Fibroblast of mammary gland (primary cell): ENCODE results near the gene CHST7.

Experiments used
- DNase-seq: peaks from one replicate; pipeline ENCODE4 v3.0.0-alpha.2; 2010; ENCODE audit warnings: low read depth
- H3K4me3 ChIP-seq: 2 replicates; pipeline ENCODE4 v1.5.1; 2011; ENCODE audit warnings: low read depth, mild to moderate bottlenecking, low read length, moderate library complexity; ENCODE audit not compliant: control insufficient read depth
- TF ChIP-seq, protein P1 (sequence below): conservative IDR thresholded peaks from 2 replicates; pipeline ENCODE4 v1.5.1; 2011; ENCODE audit warnings: low read depth, low read length, inconsistent platforms; ENCODE audit not compliant: control insufficient read depth, insufficient read depth

Gene CHST7

DNA sequence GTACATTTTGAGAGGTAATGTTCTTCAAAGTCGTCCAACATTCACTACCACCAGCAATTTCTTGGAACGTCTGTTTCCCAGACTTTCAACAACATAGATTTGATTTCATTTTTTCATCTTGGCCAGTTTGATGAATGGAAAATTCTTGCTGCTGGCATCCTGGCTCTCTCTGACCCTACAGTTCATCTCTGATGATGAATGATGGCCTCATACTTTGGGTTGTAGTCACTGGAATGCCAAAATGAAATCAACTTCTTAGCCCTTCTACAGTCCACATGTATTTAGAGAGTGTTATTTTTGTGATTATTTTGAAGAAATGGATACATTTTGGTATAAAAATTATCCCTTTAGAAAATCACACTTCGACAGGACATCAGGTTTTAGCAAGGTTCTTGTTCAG, 8.8 kb downstream of the CHST7 start:
- H3K4me3 ChIP-seq: no peak overlapping the region
- TF ChIP-seq, protein P1, sequence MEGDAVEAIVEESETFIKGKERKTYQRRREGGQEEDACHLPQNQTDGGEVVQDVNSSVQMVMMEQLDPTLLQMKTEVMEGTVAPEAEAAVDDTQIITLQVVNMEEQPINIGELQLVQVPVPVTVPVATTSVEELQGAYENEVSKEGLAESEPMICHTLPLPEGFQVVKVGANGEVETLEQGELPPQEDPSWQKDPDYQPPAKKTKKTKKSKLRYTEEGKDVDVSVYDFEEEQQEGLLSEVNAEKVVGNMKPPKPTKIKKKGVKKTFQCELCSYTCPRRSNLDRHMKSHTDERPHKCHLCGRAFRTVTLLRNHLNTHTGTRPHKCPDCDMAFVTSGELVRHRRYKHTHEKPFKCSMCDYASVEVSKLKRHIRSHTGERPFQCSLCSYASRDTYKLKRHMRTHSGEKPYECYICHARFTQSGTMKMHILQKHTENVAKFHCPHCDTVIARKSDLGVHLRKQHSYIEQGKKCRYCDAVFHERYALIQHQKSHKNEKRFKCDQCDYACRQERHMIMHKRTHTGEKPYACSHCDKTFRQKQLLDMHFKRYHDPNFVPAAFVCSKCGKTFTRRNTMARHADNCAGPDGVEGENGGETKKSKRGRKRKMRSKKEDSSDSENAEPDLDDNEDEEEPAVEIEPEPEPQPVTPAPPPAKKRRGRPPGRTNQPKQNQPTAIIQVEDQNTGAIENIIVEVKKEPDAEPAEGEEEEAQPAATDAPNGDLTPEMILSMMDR: no peak
- no peak for DNase-seq

DNA sequence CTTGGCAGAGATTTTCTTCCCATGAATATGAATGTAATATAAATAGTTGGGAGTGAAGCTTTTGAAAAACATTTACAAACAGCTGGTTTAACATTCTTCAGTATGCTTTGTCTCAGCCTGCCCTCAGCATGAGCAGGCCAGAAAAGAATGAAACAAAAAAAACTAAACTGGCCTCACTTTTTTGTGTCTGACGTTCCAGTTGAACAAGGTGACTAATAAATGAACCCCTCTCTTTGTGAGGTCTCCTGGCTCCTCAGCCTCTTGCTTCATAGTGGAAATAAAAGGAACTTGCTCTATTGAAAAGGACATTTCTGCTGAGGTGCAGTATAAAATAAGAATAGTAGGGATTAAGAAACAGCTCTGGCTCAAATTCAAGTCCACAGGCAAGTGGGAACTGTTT, 9.4 kb downstream of the CHST7 start:
- H3K4me3 ChIP-seq: no peak overlapping the region
- DNase-seq: peak; percentile 86
- TF ChIP-seq, protein P1: no peak

DNA sequence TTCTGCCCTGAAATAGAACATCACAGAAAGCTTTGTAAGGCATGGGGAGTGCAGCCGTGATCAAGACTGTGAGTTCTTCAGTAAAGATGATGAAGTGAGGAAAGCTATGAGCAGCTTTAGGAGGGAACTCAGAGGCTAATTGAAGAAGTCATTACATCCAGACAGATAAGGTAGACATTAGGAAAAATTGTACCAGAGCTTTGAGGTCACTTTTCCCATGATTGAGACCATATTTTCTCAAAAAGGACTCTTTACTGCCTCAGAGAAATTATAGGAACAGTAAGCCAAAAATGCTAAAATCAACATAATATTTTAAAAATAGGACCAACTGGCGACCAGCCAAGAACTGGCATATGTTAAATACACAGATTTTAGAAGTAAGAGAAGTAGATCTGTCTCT, 11.2 kb downstream of the CHST7 start:
- TF ChIP-seq, protein P1: no peak
- H3K4me3 ChIP-seq: no peak overlapping the region
- DNase-seq: no peak

DNA sequence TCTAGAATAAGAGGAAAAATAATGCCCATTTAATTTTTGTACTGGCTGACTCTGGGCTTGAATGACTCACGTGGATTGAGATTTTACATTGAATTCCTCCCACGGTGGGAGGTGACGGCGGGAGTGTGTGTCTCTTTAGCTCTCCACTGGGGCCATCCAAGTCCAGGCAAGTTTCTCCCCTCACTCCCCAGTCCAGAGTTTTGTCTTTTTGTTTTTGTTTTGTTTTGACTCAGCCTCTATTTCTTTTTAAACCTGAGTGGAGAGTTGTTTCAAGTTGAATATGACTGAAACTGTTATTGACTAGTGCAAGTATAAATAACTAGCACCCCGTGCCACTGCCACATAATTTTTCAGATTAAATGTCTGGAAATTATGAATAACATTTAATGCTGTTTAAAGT, 13.6 kb downstream of the CHST7 start:
- TF ChIP-seq, protein P1: no peak

DNA sequence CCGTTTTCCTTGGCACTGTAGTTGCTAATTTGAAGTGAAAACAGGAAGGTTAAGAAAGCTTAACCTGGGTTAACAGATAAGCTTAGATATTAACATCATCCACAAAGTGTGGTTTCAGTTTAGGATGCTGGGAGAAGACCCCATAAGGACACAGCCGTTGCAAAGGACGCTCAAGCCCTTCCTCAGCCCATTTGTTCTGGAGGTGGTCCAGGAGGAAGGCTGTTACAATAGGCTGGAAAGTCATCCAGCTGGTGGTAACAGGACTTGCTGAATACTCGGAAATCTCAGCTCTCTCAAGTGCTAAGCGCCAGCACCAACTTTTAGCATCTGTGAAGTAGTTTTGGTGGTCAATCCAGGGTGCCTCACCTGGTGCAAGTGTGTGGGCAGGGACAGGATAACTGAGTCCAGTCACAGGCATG, 14.2 kb downstream of the CHST7 start:
- no peak for DNase-seq
- H3K4me3 ChIP-seq: no peak overlapping the region

More for the DNA sequence above, 13.6 kb downstream of the CHST7 start:
- DNase-seq: peak; percentile 62
- H3K4me3 ChIP-seq: no peak overlapping the region

DNA sequence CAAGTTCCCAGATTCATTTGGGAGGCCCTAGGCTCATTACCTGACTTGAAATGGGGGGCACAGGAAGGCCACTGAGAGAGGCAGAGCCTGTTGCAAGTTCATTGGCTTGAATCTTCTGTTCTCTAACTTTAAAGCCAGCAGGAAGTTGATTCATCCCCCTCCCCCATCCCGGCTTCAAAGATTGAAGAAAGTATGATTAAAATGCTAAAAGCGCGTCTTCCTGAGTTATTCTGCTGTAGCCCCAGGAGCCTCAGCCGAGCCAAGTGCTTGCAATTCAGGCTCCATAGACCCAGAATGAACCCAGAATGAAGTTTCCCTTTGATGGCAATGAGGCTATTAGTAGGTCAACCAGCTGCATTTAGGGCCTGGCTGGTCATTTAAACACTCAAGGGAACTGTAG, 14.7 kb downstream of the CHST7 start:
- DNase-seq: peak; percentile 67
- H3K4me3 ChIP-seq: no peak overlapping the region
- TF ChIP-seq, protein P1: no peak

More for the DNA sequence above, 14.2 kb downstream of the CHST7 start:
- TF ChIP-seq, protein P1: no peak
